DMS79 treated with DMSO at 0.1 percent for 48 hours (cell line): ENCODE data around the gene SETD7.
"Not testable (repeated sequence)": the region's sequence is repeated elsewhere in the genome, so short reads cannot be mapped to it uniquely, and the experiment has no call there.

ENCODE experiments used
- DNase-seq: peaks from one replicate; lab custom pipeline; 2025; lab: John Stamatoyannopoulos, UW

Gene SETD7

GRCh38 chr4:139465922-139466321 is 90.1 kb downstream of the SETD7 start:
- DNase-seq = no peak

- DNase-seq = not testable (repeated sequence)
Observed at GRCh38 chr4:139464512-139464911, 91.5 kb downstream of the SETD7 start.

DNA sequence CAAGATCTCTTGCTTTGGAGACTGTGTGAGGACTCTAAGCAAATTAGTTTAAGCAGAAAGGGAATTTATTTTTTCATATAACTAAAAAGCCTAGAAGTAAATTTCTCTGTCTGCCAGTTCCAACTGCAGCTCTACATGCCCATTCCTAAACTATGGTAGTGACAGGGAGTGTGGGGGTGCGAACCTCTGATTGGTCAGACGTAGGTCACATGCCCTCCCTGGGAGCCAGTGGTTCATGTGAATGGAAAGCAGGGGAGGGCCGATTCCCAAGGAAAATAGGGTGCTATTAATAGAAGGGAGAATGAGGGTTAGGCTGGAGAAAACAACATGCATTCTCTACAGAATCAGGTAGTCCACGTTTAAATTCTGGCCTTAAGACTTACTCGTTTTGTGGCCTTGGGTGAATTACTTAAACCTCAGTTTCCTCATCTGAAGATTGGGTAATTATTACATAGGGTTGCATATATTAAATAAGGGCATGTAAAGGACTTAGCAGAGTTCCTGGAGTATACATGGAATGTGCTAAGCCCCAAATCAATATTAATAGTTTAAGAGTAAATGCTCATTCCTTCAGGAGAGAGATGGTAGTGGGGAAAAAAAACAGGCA is 94.9 kb downstream of the SETD7 start:
- DNase-seq = no peak

DNA sequence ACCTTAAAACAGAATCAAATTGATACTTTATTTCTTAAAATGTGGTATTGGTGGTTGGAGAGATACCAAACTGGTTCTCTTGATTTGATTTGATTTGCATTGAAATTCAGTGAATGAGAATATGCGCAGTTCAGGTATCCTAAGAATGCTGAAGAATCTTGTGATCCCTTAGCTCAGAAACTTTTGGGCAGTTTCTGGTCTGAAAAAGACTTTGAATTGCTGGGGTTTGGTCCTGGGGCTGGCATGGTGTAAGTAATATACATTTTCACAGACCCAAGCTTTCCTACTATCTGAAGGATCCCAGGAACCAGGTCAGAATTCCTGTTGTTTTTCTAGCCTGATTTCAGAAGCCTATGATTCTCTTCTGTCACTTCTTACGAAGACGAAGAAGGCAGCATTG is 95.5 kb downstream of the SETD7 start:
- no peak for DNase-seq

DNA sequence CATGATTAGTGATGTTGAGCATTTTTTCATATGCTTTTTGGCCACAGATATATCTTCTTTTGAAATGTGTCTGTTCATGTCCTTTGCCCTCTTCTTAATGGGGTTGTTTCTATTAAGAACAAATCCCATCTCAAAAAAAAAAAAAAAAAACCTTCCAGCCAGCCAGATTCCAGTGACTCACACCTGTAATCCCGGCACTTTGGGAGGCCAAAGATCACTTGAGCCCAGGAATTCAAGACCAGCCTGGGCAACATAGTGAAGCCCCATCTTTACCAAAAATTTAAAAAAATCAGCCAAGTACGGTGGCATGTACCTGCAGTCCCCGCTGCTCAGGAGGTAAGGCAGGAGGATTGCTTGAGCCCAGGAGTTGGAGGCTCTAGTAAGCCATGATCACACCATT is 97.0 kb downstream of the SETD7 start:
- no peak for DNase-seq

- no peak for DNase-seq
Observed at GRCh38 chr4:139458543-139458942, 97.5 kb downstream of the SETD7 start.

DNA sequence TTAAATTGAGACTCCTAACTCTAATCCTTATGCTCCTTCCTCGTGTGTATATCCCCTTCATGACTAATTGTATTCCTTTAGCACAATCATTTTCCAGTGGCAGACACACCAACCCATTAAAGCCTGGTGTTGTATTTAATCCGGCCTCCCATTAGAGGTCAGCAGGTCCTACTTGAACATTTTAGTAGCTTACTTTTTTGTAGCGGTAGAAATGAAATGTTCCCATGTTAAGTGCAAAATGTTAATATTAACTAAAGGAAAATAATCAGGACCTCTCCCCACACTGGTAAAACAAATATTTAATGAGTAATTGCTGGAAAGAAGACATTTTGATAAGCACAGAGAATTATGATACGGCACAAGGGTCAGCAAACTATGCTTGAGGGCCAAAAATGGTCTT is 98.7 kb downstream of the SETD7 start:
- no peak for DNase-seq

DNA sequence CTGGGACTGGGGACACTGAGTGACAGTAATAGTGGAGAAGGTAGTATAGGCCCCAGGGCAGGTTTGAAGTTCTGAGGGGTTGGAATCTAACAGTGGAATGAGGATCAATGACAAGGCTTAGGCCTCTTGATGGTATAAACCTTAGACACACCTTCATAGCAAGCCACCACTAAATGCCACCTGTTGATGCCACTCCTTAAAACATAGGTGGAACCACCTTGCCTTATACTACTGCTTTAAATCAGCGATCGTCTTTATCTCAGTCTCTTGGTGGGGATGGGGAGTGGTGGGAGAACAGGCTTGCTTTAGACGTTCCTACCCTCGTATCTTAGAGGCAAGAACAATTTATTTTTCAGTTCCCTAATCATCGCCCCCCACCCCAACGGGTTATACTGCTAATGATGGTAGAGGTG is 100.9 kb downstream of the SETD7 start:
- no peak for DNase-seq

DNA sequence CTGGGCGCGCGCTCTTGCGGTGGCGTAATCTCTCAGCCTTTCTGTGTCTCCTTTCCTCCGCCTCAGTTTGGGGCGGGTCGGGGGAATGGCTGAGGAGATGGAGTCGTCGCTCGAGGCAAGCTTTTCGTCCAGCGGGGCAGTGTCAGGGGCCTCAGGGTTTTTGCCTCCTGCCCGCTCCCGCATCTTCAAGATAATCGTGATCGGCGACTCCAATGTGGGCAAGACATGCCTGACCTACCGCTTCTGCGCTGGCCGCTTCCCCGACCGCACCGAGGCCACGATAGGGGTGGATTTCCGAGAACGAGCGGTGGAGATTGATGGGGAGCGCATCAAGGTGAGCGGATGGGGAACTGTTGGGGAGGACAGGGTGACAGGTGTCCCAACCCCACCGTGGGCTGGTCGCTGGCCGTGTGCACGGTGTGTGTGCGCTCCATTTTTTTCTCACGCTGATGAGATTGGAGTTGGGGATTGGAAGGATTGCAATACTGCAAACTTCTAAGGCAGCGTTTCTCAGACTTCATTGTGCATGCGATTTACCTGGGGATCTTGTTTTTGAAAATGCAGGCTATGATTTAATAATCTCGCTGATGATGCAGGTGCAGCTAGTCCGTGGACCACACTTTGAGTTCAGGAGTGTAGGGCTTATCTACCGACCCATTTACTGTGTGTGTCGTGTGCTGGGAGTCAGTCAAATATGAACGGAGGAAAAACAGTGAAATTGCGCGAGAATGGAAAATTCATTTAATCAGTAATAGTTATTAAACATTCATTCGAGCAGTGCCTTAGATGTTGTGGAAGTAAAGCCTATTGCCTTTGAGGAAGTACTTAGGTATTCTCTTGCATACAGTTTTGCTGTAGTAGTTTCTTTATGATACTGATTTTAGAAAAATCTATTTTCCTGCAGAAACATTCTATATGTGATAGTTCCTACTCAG is 101.6 kb downstream of the SETD7 start, which contains the start of gene RAB33B:
RAB33B (plus strand) TSS at position 11 of the 935 bp plus-strand sequence; CDS start at position 86, 75 bp downstream.
- DNase-seq = peak; percentile 31

DNA sequence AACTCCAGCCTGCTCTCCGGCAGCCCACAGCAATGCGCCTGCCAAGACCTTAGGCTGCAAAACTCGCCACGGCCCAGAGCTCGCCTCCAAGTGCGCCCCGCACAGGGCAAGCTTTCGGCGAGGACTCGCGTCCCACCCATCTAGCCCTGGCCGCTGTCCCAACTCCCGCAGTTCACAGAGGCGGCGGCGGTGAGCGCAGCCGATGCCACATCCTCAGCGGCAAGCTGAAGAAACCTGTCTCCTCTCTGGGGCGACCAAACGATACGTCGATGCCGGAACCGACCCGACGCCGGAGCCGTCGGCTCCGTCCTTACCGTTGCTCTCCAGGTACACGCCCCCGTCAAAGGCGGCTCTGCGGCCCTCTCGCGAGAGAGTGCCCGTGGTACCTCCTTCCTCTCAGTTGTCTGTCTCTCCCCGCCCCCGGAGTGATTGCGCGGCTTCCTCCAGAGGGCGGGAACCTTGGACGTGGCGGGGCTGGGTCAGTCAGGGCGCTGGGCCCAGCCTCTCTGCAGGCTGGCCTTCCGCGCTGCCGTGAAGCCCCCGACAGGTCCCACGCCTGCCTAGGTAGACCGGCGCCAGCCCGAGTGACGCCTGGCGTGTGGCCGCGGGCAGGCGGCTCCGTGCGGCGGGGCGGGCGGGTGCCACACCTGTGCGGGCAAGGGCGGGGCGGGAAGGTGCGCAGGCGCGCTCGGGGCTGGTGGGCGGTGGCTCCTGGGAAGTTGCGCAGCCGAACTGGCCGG is 102.5 kb downstream of the SETD7 start:
- peak; percentile 87 for DNase-seq

GRCh38 chr4:139453041-139453370 is 103.0 kb downstream of the SETD7 start:
- DNase-seq = peak; percentile 32

DNA sequence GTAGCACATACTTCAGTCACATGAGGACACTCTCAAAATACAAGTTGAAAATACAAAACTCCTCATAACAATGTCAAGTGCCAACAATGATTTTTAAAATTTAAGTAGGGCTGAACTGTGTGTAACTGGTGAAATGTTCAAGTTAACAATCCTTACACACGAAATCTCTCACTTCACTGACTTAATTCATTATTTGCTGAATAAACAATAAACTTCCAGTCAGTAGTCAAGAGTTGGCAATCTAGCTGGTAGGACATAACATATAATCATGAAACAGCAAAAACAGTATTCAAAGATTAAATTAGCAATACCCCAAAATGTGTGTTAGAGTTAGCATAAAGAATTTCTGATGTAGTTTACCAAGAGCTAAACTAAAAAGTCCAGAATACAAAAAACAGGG is 104.0 kb downstream of the SETD7 start:
- no peak for DNase-seq

GRCh38 chr4:139450586-139450985 is 105.4 kb downstream of the SETD7 start:
- DNase-seq = no peak

- DNase-seq = not testable (repeated sequence)
Observed at GRCh38 chr4:139447078-139447477, 108.9 kb downstream of the SETD7 start.
